Stomach (tissue), 4 donors: ENCODE data around the gene GPC5.

ENCODE experiments used
- CTCF ChIP-seq, 7 experiments: fragments of 450-650 bp in 4 of 7; fragments of 200-600 bp in 3 of 7; sonication (generic) in 3 of 7; IDR thresholded peaks; one replicate each; pipeline ENCODE4 v1.5.1; 2016 to 2019; ENCODE audit warnings: antibody characterized with exemption in 7 of 7, control low read depth in 2 of 7, mild to moderate bottlenecking in 1 of 7
- POLR2A ChIP-seq, 4 donors: fragments of 450-650 bp; IDR thresholded peaks; one replicate each; pipeline ENCODE4 v1.6.1; 2016; ENCODE audit warnings: antibody characterized with exemption in 4 of 4, control low read depth in 2 of 4, mild to moderate bottlenecking in 1 of 4, moderate library complexity in 1 of 4

GRCh38 chr13:92512852-92513251, 1114.4 kb downstream of the GPC5 start:
- no peak for TF ChIP-seq CTCF (IDR thresholded peaks at IDR 0.05)
- TF ChIP-seq POLR2A (IDR thresholded peaks at IDR 0.05), result no peak
